HG03520 (cell line): ENCODE data around the gene CDCP1.
"Not testable (repeated sequence)": the region's sequence is repeated elsewhere in the genome, so short reads cannot be mapped to it uniquely, and the experiment has no call there.

Experiments used
- ATAC-seq: cut with Tn5 transposase; IDR thresholded peaks from one replicate; pipeline ENCODE4 v1.9.1; 2021; ENCODE audit warnings: mild to moderate bottlenecking, moderate library complexity; ENCODE audit not compliant: unreplicated experiment

The CDCP1 gene

DNA sequence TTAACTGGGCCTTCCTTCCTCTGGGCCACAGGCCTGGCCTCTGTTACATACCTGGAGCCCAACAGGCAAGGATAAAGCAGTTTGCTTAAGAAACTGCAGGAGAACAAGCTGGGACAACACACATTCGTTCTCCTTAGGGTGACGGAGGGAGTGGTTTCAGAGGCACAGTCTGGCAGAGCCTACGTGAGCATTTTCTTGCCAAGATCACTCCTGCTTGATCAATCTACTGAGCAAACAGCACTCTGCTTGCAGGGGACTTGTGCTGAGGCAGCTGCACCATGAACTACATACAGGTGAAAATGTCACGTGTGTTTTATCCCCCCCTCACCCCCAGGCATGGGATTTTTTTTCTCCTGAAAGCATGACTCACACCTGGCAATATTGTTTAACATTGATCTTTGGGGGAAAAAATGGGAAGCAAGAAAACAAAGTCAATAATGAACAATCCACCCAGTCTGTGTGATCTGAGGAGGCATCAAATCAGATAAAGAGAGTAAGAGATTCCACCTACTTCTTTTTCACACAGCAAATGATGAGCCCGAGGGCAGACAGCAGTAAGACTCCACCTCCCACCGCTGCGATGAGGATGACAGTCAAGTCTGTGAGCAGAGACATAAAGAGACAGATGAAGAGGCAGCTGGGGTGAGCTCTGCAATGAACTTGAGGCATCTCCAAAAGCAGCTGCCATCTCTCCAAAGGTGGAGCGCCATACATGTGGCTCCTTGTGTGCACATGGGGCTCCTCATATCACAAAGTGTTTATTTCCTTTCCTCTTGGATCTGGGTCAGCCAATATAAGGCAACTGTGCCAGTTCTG lies 57.4 kb downstream of the CDCP1 start:
- ATAC-seq: no peak

GRCh38 chr3:45087155-45087554 lies 59.0 kb downstream of the CDCP1 start:
- ATAC-seq: no peak

GRCh38 chr3:45084820-45085816 lies 61.1 kb downstream of the CDCP1 start:
- ATAC-seq: no peak

DNA sequence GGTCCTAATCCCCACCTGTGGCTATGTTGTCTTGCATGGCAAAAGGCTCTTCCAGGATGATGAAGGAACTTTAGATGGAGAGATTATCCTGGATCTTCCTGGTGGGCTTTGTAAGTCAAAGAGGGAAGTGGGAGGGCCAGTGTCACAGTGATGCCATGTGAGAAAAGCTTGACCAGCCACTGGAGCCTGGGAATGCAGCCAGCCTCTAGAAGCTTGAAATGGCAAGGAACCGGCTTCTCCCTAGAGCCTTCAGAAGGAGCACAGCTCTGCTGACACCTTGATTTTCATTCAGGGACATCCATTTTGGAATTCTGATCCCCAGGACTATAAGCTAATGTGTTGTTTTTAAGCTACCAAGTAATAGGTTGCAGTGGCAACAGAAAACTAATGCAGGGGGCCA lies 61.8 kb downstream of the CDCP1 start:
- no peak for ATAC-seq

DNA sequence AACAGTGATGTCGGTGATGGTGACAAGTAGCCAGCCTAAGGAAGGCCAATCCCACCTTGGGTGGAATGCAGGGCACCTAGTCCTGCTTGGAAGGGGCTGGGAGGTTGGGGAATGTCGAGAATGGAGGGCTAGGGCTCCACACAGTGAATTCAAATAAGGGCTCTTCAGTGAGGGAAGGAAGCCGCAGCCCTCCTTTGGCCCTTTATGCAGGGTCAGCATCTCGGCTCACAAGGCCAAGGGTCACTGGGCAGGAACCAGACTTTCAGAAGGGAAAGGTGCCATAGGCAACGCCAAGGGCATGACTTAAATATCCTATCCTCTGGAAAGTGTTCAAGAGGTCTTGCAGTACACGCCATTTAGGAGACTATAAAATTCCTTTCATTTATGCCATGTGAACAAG lies 63.2 kb downstream of the CDCP1 start:
- no peak for ATAC-seq

DNA sequence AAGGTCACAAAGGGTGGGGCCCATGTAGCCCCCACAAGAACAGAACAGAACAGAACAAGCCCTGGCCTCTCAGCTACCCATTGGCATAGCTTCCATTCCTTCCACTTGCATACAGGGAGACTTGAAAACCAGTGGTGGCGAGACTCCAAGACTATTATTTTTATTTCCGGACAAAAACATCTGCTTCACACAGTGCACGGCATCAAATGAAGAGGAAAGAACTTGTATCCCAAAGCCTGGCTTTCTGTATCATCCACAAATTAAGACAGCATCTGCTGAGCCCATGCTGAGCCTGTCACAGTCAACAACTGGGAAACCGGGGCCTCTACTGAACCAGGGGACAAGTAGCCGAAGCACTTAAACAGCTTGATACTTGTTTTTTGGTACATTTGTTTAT lies 64.0 kb downstream of the CDCP1 start:
- no peak for ATAC-seq

DNA sequence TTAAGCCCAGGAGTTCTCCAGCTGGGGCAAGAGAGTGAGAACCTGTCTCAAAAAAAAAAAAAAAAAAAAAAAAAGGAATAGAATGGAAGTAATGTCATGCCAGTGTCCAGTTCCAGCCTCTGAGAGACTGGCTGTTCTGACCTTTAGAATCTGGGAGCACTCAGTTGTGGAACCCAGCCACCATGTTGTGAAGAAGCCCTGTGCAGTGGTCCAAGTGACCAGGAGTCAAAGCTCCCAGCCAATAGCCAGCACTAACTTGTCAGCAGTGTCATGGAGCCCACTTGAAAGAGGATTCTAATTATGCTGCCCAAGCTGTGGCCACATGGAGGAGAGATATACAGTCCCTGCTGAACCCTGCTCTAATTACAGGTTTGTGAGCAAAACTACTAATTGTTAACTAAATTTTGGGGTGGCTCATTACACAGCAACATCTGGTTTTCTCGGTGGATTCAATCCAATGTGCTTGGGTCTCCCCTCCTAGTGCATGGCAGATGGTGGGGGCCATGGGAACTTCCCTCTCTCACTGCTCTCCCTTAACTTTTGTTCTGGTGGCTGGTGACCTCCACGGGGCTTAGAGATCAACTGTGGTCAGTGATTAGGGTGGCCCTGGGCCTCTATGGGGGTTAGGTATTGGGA lies 64.6 kb downstream of the CDCP1 start:
- no peak for ATAC-seq

GRCh38 chr3:45080824-45081223 lies 65.4 kb downstream of the CDCP1 start:
- ATAC-seq: no peak

DNA sequence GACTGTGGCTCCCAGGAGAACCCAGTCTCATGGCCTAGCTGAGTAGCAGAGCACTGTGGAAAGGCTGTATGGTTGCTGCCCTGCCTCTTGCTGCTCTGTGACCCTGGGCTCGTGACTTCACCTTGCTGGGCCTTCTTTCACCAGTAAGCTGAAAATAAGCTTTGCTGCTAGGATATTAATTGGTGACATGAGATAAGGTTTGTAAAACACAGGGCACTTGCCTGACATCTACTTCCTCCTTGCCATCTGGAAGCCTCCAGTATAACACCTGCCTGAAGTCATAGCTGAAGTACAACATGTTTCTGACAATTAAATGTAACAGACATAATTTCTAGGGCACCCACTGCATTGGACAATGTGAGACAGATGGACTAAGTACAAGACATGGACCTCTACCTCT lies 66.5 kb downstream of the CDCP1 start:
- ATAC-seq: no peak

DNA sequence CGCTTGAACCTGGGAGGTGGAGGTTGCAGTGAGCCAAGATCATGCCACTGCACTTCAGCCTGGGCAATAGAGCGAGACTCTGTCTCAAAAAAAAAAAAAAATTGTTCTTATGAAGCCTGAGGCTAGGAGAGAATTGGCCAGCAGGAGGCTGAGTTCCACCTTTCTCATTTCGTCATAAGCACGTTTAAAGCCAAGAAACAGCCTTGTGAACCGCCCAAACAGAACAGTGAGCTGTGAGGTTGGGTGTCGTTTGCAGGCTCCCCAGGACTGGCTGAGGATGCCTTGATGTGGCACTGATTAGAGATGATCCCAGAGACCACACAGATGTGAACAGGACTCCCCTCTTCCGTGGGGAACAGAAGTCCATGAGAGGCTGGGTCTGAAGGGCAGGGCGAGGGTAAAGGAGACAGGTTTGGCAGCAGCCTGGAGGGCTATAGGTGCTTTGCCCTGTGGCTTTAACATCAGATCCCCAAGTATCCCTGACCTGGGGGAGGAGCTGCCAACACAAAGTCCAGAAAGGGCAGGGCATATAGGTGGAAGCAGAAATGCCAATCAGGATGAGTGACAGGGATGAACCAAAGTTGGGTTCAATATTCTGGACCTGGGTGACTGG lies 67.2 kb downstream of the CDCP1 start:
- ATAC-seq: no peak

DNA sequence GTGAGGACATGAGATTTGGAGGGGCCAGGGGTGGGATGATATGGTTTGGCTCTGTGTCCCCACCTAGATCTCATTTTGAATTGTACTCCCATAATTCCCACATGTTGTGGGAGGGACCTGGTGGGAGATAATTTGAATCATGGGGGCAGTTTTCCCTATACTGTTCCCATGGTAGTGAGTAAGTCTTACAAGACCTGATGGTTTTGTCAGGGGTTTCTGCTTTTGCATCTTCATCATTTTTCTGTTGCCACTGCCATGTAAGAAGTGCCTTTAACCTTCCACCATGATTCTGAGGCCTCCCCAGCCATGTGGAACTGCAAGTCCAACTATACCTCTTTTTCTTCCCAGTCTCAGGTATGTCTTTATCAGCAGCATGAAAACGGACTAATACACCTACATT lies 67.9 kb downstream of the CDCP1 start:
- not testable (repeated sequence) for ATAC-seq

GRCh38 chr3:45075821-45076625 lies 70.2 kb downstream of the CDCP1 start:
- ATAC-seq: no peak

- no peak for ATAC-seq
Observed at GRCh38 chr3:45071075-45071474, 75.1 kb downstream of the CDCP1 start.

DNA sequence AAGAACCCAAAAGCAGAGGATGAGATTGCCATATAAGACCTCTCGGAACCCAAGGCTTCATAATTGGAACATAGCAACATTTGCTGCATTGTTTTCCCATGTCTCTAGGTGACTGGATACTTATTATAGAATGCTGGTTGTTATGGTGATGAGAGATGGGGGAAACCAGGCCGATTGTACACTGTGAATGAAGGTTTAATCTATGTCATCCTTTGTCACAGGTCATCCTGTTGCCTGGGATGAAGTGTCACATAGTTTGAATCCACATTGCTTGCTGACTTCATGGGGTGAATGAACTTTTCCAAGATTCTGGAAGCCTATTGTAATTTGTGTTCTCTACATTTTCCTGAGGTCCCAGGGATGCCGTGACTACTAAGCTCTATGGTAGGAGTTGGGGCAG lies 78.2 kb downstream of the CDCP1 start:
- no peak for ATAC-seq

DNA sequence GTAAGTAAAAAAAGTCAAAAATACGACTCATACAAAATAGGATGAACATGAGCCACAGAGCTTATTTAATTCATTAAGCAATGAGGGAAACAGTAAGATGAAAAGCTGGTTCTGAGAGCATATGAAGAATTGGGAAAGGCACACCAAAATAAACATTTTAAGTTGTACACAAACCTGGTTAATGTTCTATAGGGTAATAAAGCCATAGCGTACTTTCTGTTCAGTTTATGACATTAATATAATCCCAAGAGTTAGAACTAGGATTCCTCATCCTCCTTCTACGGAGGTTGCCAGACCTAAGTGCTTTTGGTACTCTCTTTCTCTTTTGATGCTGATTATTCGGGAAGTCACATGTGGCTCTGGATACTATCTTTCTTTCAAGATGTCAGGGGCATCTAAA lies 78.7 kb downstream of the CDCP1 start:
- no peak for ATAC-seq

DNA sequence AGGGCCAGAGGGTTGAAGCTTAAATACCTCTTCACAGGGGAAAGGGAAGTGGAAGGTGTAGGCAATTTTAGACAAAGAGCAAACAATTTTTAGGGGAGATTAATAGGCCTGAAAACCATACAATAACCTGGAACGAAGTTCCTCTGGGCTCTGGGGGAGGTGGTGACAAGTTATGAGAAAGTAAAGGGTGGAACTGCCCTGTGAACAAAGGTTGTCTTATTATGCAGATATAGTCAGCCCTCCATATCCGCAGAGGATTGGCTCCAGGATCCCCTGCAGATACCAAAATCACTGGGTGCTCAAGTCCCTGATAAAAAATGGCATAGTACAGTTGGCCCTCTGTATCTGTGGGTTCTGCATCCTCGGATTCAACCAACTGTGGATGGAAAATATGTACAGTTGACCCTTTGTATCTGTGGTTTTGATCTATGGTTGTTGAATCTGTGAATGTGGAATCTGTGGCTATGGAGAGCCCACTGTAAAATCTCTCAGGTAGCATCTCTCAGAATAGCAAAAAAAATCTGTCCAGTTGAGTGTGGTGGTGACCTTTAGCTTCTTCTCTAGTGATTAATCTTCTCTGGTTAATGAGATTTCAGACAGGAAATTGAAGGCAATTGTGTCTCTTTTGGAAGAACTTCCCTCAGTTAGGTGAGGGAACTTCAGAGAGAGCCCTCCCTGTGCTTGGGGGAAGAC lies 79.9 kb downstream of the CDCP1 start:
- no peak for ATAC-seq

GRCh38 chr3:45065373-45065720 lies 80.8 kb downstream of the CDCP1 start:
- no peak for ATAC-seq

DNA sequence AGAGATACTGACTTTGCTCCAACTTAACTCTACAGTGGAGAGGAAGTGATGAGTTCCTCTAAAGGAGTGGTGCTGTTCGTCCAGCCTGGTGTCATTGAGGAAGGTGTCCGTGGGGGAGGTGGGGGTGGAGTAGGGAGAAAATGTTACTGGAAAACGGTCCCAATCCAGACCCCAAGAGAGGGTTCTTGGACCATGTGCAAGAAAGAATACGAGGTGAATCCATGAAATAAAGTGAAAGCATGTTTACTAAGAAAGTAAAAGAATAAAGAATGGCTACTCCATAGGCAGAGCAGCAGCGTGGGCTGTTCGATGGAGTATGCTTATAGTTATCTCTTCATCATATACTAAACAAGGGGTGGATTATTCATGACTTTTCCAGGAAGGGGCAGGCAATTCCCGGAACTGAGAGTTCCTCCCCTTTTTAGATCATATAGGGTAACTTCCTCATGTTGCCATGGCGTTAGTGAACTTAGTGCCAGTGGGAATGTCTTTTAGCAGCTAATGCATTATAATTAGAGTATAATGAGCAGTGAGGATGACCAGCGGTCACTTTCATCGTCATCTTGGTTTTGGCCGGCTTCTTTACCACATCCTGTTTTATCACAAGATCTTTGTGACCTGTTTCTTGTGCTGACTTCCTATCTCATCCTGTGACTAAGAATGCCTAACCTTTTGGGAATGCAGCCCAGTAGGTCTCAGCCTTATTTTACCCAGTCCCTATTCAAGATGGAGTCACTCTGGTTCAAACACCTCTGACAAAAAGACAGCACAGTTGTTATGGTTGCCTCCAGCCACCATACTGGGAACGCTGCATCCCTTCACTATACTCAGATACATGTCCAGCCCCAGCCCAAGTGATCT lies 81.4 kb downstream of the CDCP1 start:
- ATAC-seq: no peak

GRCh38 chr3:45062697-45063070 lies 83.5 kb downstream of the CDCP1 start:
- ATAC-seq: no peak
